ENCODE data around the gene LRRC49. TPM values are rescaled to one million over a fixed set of nuclear protein-coding genes. Genes with fewer than 3 reads are reported as not detected.

LRRC49 gene
- total RNA-seq, 4 donors from 2014 or later: 3.3 to 12.6 (median 3.6) TPM

DNA sequence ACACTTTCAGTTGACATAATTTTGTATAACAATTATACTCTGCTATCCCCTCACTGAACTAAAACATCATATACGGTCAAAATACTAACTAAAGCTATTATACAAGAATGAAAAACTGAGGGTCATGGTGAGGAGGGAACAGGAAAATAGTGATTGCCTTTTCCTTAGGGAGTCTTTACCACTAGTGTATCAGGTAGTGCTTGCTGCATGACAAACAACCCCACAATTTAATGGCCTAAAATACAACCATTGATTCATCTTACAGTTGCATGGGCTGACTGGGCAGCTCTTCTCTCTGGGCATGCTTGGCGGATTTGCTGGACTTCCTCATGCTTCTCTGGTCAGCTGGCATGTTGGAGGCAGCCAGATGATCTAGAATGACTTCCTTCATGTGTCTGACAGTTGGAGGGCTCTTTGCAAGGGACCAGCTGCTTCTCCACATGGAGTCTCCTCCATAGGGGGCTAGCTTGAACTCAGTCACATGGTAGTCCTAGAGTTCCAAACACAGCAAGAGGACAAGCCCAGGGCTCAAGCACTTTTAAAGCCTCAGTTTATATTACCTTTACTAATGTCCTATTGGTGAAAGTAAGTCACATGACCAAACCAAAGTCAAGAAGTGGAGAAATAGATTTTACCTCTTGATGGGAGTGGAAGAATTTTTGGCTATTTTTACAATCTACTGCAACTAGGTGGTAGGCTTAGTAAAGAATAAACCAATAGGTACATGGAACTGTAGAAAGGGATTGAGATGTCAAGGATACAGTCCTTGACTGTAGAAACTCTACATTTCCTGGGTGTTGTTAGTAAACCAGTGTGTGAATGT lies 19.2 kb upstream of the LRRC49 start:
- no peak for DNase-seq (ENCODE audit: low spot score in 2 of 2)
- no peaks in the 10 kb centered on the region for H3K27me3 ChIP-seq
- H3K9me3 ChIP-seq: no peaks in the 10 kb centered on the region
- peaks cover 16% of the 10 kb centered on the region for H3K4me1 ChIP-seq
- no peaks in the 10 kb centered on the region for H3K36me3 ChIP-seq
- TF ChIP-seq, protein P1, sequence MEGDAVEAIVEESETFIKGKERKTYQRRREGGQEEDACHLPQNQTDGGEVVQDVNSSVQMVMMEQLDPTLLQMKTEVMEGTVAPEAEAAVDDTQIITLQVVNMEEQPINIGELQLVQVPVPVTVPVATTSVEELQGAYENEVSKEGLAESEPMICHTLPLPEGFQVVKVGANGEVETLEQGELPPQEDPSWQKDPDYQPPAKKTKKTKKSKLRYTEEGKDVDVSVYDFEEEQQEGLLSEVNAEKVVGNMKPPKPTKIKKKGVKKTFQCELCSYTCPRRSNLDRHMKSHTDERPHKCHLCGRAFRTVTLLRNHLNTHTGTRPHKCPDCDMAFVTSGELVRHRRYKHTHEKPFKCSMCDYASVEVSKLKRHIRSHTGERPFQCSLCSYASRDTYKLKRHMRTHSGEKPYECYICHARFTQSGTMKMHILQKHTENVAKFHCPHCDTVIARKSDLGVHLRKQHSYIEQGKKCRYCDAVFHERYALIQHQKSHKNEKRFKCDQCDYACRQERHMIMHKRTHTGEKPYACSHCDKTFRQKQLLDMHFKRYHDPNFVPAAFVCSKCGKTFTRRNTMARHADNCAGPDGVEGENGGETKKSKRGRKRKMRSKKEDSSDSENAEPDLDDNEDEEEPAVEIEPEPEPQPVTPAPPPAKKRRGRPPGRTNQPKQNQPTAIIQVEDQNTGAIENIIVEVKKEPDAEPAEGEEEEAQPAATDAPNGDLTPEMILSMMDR (IDR thresholded peaks at IDR 0.05): no peak
- TF ChIP-seq POLR2A (IDR thresholded peaks at IDR 0.05) (no peak), EP300 (IDR thresholded peaks at IDR 0.05) (no peak), POLR2AphosphoS5 (IDR thresholded peaks at IDR 0.05) (no peak)
- H3K27ac ChIP-seq: no peak overlapping the region
- H3K4me3 ChIP-seq: no peak overlapping the region
- WGBS: 89% methylated on average over 2 of the region's 2 CpGs

DNA sequence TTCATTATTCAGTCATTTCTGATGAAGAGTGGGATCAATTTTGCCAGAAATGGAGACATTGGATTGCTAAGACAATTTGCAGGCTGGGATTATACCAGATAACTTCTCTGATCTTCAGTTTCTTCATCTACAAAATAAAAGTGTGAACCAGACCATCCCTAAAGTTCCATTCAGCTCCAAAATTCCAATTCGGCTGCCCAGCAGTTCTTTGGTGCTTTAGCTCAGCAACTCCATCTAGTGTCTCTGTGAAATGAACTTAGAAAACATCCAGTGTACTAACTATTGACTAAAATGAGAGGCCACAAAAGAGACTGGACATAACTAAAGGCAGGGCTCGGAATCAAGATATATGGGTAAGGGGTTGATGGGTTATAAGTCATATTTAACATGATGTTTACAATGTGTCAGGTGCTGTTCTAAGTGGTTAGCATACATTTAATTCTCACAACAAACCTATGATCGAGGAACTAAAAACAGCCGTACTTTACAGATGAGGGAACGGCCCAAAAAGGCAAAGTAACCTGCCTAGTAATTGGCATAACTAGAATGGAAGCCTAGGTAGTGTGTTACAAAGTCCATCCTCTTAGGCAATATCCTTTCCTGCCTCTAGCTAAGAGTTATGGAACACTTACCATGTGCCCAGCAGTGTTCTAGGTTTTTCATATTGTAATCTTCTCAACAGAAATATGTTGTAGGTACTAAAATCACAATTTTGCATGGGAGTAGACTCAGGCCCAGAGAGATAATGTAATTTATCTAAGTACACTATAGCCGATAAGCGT lies 17.4 kb upstream of the LRRC49 start:
- Histone ChIP-seq H3K4me3 (no peak overlapping the region), H3K27me3 (no peaks in the 10 kb centered on the region), H3K9me3 (no peaks in the 10 kb centered on the region), H3K27ac (no peak overlapping the region), H3K4me1 (peaks cover 3% of the 10 kb centered on the region), H3K36me3 (no peaks in the 10 kb centered on the region)
- no peak for TF ChIP-seq POLR2A (IDR thresholded peaks at IDR 0.05)
- TF ChIP-seq, protein P1 (IDR thresholded peaks at IDR 0.05): peak in 1 of 2 donors; percentile 11
- WGBS: 79% methylated on average over 7 of the region's 7 CpGs
- no peak for DNase-seq (ENCODE audit: low spot score in 2 of 2)

DNA sequence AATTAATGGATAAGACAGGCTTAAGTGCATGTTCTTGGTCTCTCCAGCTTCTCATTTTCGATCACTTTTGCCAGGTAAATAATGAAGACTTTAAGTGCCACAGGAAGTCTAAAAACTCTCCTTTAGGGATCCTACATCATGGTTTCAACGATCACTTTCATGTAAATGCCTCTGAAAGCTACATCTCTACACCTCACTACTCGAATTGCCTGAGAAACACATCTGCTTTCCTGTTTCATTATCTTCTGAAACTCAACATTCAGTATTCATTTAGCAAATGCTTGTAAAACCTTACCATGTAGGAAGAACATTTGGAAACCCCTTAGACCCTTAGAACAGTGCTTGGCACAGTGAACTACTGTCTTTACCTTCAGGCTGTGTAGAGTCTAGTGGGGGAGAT lies 16.6 kb upstream of the LRRC49 start:
- Histone ChIP-seq H3K4me3 (no peak overlapping the region), H3K36me3 (no peaks in the 10 kb centered on the region), H3K27me3 (no peaks in the 10 kb centered on the region), H3K9me3 (no peaks in the 10 kb centered on the region), H3K27ac (no peak overlapping the region), H3K4me1 (no peaks in the 10 kb centered on the region)
- 68% methylated on average over 3 of the region's 3 CpGs for WGBS
- no peak for DNase-seq (ENCODE audit: low spot score in 2 of 2)
- TF ChIP-seq, protein P1 (IDR thresholded peaks at IDR 0.05): no peak
- TF ChIP-seq POLR2A (IDR thresholded peaks at IDR 0.05) (no peak), EP300 (IDR thresholded peaks at IDR 0.05) (no peak), POLR2AphosphoS5 (IDR thresholded peaks at IDR 0.05) (no peak)

DNA sequence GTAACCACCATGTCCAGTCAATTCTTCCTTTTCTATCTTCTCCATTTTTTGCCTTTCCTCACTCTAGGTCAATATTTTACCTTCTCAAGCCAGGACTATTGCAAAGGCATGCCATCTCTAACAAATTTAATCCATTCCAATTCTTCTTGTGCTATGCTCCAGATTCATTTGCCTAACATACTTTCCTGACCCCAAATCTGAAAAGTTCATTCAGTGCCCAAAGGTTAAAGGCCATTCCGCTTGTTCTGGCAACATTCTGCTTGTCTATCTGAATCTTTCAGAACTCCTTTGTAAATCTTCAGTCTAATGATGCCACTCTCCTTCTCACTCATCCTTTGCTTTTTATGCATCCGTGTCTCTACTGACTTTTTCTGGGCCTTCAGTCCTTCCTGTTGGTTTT lies 15.9 kb upstream of the LRRC49 start:
- Histone ChIP-seq H3K27ac (no peak overlapping the region), H3K36me3 (no peaks in the 10 kb centered on the region), H3K27me3 (no peaks in the 10 kb centered on the region), H3K4me3 (no peak overlapping the region), H3K9me3 (no peaks in the 10 kb centered on the region), H3K4me1 (no peaks in the 10 kb centered on the region)
- TF ChIP-seq POLR2A (IDR thresholded peaks at IDR 0.05) (no peak), POLR2AphosphoS5 (IDR thresholded peaks at IDR 0.05) (no peak), EP300 (IDR thresholded peaks at IDR 0.05) (no peak)
- TF ChIP-seq, protein P1 (IDR thresholded peaks at IDR 0.05): no peak
- WGBS: 79% methylated on average over 2 of the region's 2 CpGs
- no peak for DNase-seq (ENCODE audit: low spot score in 2 of 2)

DNA sequence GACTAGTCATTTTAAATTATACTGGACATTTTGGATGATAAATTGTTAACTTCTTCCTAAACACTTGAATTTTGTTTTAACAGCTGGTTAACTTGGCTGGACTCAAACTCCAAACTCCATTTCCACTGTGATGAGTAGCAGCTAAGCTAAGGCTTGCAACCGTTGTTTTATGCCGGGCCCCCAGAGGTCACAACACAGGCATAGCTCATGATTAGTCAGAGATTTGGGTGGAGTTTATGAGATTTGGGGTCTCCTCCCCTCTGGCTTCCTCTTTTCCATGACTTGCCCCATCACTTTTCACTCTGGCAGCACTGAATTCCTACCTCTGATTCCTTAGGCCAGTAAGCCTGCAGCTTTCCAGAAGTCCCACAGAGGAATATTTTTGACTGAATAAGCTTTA lies 13.2 kb upstream of the LRRC49 start:
- Histone ChIP-seq H3K27me3 (no peaks in the 10 kb centered on the region), H3K4me1 (no peaks in the 10 kb centered on the region), H3K4me3 (no peak overlapping the region), H3K9me3 (no peaks in the 10 kb centered on the region), H3K27ac (no peak overlapping the region), H3K36me3 (no peaks in the 10 kb centered on the region)
- 82% methylated on average over 2 of the region's 2 CpGs for WGBS
- no peak for DNase-seq (ENCODE audit: low spot score in 2 of 2)
- TF ChIP-seq POLR2A (IDR thresholded peaks at IDR 0.05) (no peak), EP300 (IDR thresholded peaks at IDR 0.05) (no peak), POLR2AphosphoS5 (IDR thresholded peaks at IDR 0.05) (no peak)
- TF ChIP-seq, protein P1 (IDR thresholded peaks at IDR 0.05): no peak
